GM19035 (cell line): ENCODE results near the gene ELAVL3.
"Not testable (repeated sequence)": the region's sequence is repeated elsewhere in the genome, so short reads cannot be mapped to it uniquely, and the experiment has no call there.

Experiments used
- ATAC-seq: cut with Tn5 transposase; IDR thresholded peaks from one replicate; pipeline ENCODE4 v1.9.1; 2021; ENCODE audit not compliant: unreplicated experiment

The ELAVL3 gene

GRCh38 chr19:11486661-11487503, 6.0 kb upstream of the ELAVL3 start:
- ATAC-seq = no peak

- ATAC-seq = no peak
These were observed 4.5 kb upstream of the ELAVL3 start for GRCh38 chr19:11485245-11485837.

GRCh38 chr19:11483366-11484111, 2.7 kb upstream of the ELAVL3 start:
- ATAC-seq = no peak

GRCh38 chr19:11482384-11483050, 1.7 kb upstream of the ELAVL3 start:
- ATAC-seq = peak; percentile 67

- ATAC-seq = peak; percentile 66
These were observed 913 bp upstream of the ELAVL3 start for GRCh38 chr19:11481534-11482383.

- no peak for ATAC-seq
These were observed 740 bp downstream of the ELAVL3 start for GRCh38 chr19:11479898-11480714.

- ATAC-seq = no peak
These were observed 1.6 kb downstream of the ELAVL3 start for GRCh38 chr19:11479090-11479897.

GRCh38 chr19:11478167-11479089, 2.4 kb downstream of the ELAVL3 start:
- ATAC-seq = no peak

- ATAC-seq = no peak
These were observed 5.0 kb downstream of the ELAVL3 start for GRCh38 chr19:11475861-11476260.

- ATAC-seq = not testable (repeated sequence)
These were observed 5.5 kb downstream of the ELAVL3 start for GRCh38 chr19:11475343-11475742.

- ATAC-seq = no peak
These were observed 7.1 kb downstream of the ELAVL3 start for GRCh38 chr19:11473725-11474124.

- ATAC-seq = not testable (repeated sequence)
These were observed 12.5 kb downstream of the ELAVL3 start for GRCh38 chr19:11468266-11468845.

- no peak for ATAC-seq
These were observed 15.2 kb downstream of the ELAVL3 start for GRCh38 chr19:11465600-11465999.

GRCh38 chr19:11464333-11465265, 16.2 kb downstream of the ELAVL3 start:
- no peak for ATAC-seq

- ATAC-seq = no peak
These were observed 17.5 kb downstream of the ELAVL3 start for GRCh38 chr19:11463391-11463790.

GRCh38 chr19:11461453-11461852, 19.4 kb downstream of the ELAVL3 start:
- ATAC-seq = no peak
